Loucy (cell line): ENCODE data around the gene PHLDB2.

ENCODE experiments used
- H2AFZ ChIP-seq: fragments of 200-600 bp; sonication (generic); 2 replicates; pipeline ENCODE4 v1.6.0; 2016; ENCODE audit warnings: antibody characterized with exemption, mild to moderate bottlenecking, low read length, moderate library complexity
- H3F3A ChIP-seq: fragments of 200-600 bp; 2 replicates; pipeline ENCODE4 v1.6.0; 2016; ENCODE audit warnings: antibody characterized with exemption, low read depth, mild to moderate bottlenecking
- H3K27me3 ChIP-seq: fragments of 200-600 bp; sonication (generic); 2 replicates; pipeline ENCODE4 v1.6.1; 2014; ENCODE audit warnings: low read length, mild to moderate bottlenecking; ENCODE audit not compliant: insufficient read depth, poor library complexity, severe bottlenecking
- H3K36me3 ChIP-seq: fragments of 200-600 bp; sonication (generic); 2 replicates; pipeline ENCODE4 v1.6.1; 2016; ENCODE audit warnings: low read length; ENCODE audit not compliant: insufficient read depth
- H3K4me1 ChIP-seq: fragments of 200-600 bp; sonication (generic); 2 replicates; pipeline ENCODE4 v1.5.1; 2014; ENCODE audit warnings: low read length, mild to moderate bottlenecking; ENCODE audit not compliant: insufficient read depth, poor library complexity, severe bottlenecking
- H3K4me2 ChIP-seq: fragments of 200-600 bp; sonication (generic); 2 replicates; pipeline ENCODE4 v1.6.0; 2014; ENCODE audit warnings: antibody characterized with exemption, low read length, low read depth, mild to moderate bottlenecking; ENCODE audit not compliant: poor library complexity, severe bottlenecking
- H3K4me3 ChIP-seq: fragments of 200-600 bp; sonication (generic); 2 replicates; pipeline ENCODE4 v1.5.1; 2014; ENCODE audit warnings: low read length, mild to moderate bottlenecking, mixed read lengths; ENCODE audit not compliant: poor library complexity, severe bottlenecking
- H3K79me2 ChIP-seq: fragments of 200-600 bp; sonication (generic); 2 replicates; pipeline ENCODE4 v1.6.1; 2014; ENCODE audit warnings: low read length; ENCODE audit not compliant: insufficient read depth
- H3K9ac ChIP-seq: fragments of 200-600 bp; sonication (generic); 2 replicates; pipeline ENCODE4 v1.6.0; 2014; ENCODE audit warnings: mild to moderate bottlenecking, low read depth, low read length, moderate library complexity; ENCODE audit not compliant: poor library complexity, severe bottlenecking
- H3K9me2 ChIP-seq: fragments of 200-600 bp; sonication (generic); replicated peaks from 2 replicates; pipeline ENCODE4 v1.6.1; 2016; ENCODE audit warnings: low read depth, low read length, mixed read lengths
- H3K9me3 ChIP-seq: fragments of 200-600 bp; sonication (generic); 2 replicates; pipeline ENCODE4 v1.6.1; 2014; ENCODE audit warnings: mild to moderate bottlenecking, antibody characterized with exemption, low read length, low read depth; ENCODE audit not compliant: insufficient read depth
- H4K20me1 ChIP-seq: fragments of 200-600 bp; sonication (generic); 2 replicates; pipeline ENCODE4 v1.6.0; 2014; ENCODE audit warnings: antibody characterized with exemption, low read length, mild to moderate bottlenecking; ENCODE audit not compliant: insufficient read depth, poor library complexity, severe bottlenecking
- EZH2phosphoT487 ChIP-seq: fragments of 200-600 bp; IDR thresholded peaks from 2 replicates; pipeline ENCODE4 v1.6.1; 2018; ENCODE audit warnings: antibody characterized with exemption, mild to moderate bottlenecking, moderate library complexity, borderline replicate concordance
- TF ChIP-seq, protein P1 (sequence below): fragments of 200-600 bp; sonication (generic); conservative IDR thresholded peaks from 2 replicates; pipeline ENCODE4 v1.5.1; 2014; ENCODE audit warnings: mild to moderate bottlenecking, antibody characterized with exemption, low read length

Gene PHLDB2

DNA sequence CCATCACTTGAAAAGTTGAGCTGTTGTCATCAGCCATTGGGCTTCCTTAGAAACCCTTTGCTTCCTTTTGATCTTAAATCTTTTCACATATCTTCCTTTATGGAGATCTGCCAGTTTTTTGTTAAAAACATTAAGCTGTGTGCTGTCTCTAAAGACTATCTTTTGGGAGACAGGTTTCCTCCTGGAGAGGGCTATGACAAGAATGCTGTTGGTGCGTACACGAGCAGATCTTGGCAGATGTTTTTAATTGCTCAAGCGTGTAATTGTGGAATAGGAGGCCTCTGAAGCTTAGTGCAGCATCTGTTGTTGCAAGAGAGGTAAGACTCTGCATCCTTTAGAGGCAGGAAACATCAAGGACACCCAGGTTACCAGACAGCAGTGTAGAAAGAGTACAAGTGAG lies 56.8 kb downstream of the PHLDB2 start:
- H3K9me2 ChIP-seq = no peaks in the 10 kb centered on the region
- no peaks in the 10 kb centered on the region for H3K27me3 ChIP-seq
- peaks cover 19% of the 10 kb centered on the region for H3K4me1 ChIP-seq

GRCh38 chr3:111917300-111917699 lies 58.2 kb downstream of the PHLDB2 start:
- Histone ChIP-seq H3K27me3 (no peaks in the 10 kb centered on the region), H3K4me3 (no peak overlapping the region), H3K36me3 (peaks cover 4% of the 10 kb centered on the region; the same call in 1 of the 2 replicates), H3K4me1 (peaks cover 7% of the 10 kb centered on the region), H3K9me3 (no peaks in the 10 kb centered on the region), H3K79me2 (no peaks in the 10 kb centered on the region), H3K9ac (no peak overlapping the region), H3K9me2 (no peaks in the 10 kb centered on the region), H4K20me1 (no peaks in the 10 kb centered on the region), H2AFZ (no peak overlapping the region), H3F3A (no peaks in the 10 kb centered on the region), H3K4me2 (no peak overlapping the region)
- TF ChIP-seq, protein P1, sequence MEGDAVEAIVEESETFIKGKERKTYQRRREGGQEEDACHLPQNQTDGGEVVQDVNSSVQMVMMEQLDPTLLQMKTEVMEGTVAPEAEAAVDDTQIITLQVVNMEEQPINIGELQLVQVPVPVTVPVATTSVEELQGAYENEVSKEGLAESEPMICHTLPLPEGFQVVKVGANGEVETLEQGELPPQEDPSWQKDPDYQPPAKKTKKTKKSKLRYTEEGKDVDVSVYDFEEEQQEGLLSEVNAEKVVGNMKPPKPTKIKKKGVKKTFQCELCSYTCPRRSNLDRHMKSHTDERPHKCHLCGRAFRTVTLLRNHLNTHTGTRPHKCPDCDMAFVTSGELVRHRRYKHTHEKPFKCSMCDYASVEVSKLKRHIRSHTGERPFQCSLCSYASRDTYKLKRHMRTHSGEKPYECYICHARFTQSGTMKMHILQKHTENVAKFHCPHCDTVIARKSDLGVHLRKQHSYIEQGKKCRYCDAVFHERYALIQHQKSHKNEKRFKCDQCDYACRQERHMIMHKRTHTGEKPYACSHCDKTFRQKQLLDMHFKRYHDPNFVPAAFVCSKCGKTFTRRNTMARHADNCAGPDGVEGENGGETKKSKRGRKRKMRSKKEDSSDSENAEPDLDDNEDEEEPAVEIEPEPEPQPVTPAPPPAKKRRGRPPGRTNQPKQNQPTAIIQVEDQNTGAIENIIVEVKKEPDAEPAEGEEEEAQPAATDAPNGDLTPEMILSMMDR = no peak
- no peak for TF ChIP-seq EZH2phosphoT487

More for the DNA sequence above, 56.8 kb downstream of the PHLDB2 start:
- H3K79me2 ChIP-seq = no peaks in the 10 kb centered on the region
- H3K4me3 ChIP-seq = no peak overlapping the region
- H4K20me1 ChIP-seq = no peaks in the 10 kb centered on the region
- no peak overlapping the region for H3K4me2 ChIP-seq
- H3K36me3 ChIP-seq = peaks cover 4% of the 10 kb centered on the region; the same call in 1 of the 2 replicates
- H3K9ac ChIP-seq = no peak overlapping the region
- H3F3A ChIP-seq = no peaks in the 10 kb centered on the region
- no peaks in the 10 kb centered on the region for H3K9me3 ChIP-seq
- TF ChIP-seq, protein P1 = no peak
- TF ChIP-seq EZH2phosphoT487 = no peak
- no peak overlapping the region for H2AFZ ChIP-seq

- TF ChIP-seq EZH2phosphoT487 = no peak
- TF ChIP-seq, protein P1 = no peak
- H3K4me1 ChIP-seq = peaks cover 7% of the 10 kb centered on the region
- H3K9me3 ChIP-seq = no peaks in the 10 kb centered on the region
- no peaks in the 10 kb centered on the region for H3K9me2 ChIP-seq
- no peaks in the 10 kb centered on the region for H4K20me1 ChIP-seq
- no peaks in the 10 kb centered on the region for H3K79me2 ChIP-seq
- H3F3A ChIP-seq = no peaks in the 10 kb centered on the region
- H3K36me3 ChIP-seq = no peaks in the 10 kb centered on the region
- no peak overlapping the region for H3K4me3 ChIP-seq
- H3K4me2 ChIP-seq = no peak overlapping the region
- H2AFZ ChIP-seq = no peak overlapping the region
- H3K9ac ChIP-seq = no peak overlapping the region
- no peaks in the 10 kb centered on the region for H3K27me3 ChIP-seq
These were observed 60.5 kb downstream of the PHLDB2 start for GRCh38 chr3:111919370-111920065.
